ENCODE measurements around the gene RGS5. TPM values are rescaled to one million over a fixed set of nuclear protein-coding genes. Genes with fewer than 3 reads are reported as not detected.

RGS5 gene
- polyA plus RNA-seq, 1 donor (not counting 4 experiments of a cell fraction or from before 2014, with no cell fraction given) = 4.1 TPM

DNA sequence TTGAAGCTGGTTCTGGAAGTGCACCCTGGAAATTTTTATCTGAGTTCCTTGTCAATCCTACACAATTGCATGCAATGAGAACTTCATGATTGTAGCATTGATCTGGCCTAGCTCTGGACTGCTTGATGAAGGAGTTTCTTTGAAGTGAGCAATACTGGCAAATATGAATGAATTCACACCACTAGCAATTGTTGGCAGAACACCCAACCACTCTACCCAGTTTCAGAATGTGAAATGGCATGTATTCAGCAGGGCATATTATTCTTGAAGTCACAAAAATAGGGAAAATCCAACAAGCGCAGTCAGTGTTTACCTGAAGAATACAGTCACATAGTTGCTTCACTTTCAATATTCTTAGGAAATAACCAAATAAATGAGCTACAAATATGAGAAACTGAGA lies 57.3 kb downstream of the RGS5 start:
- Histone ChIP-seq H3K79me2 (ENCODE audit: control insufficient read depth, insufficient read depth, low read length) (no peaks in the 10 kb centered on the region), H3K9ac (ENCODE audit: control insufficient read depth, extremely low read depth, insufficient read depth, low read length) (no peak overlapping the region), H3K4me1 (ENCODE audit: control insufficient read depth, extremely low read depth, insufficient read depth, low read length) (no peaks in the 10 kb centered on the region), H3K9me3 (ENCODE audit: control insufficient read depth, low read depth, low read length) (no peaks in the 10 kb centered on the region), H2AFZ (ENCODE audit: control insufficient read depth, low read length) (no peak overlapping the region), H4K20me1 (ENCODE audit: control insufficient read depth, extremely low read depth, insufficient read depth, low read length) (no peaks in the 10 kb centered on the region), H3K4me3 (ENCODE audit: control insufficient read depth in 2 of 3, extremely low read depth in 1 of 3, insufficient read depth in 2 of 3, low read depth in 1 of 3, low read length in 3 of 3) (no peak overlapping the region), H3K4me2 (ENCODE audit: control insufficient read depth, extremely low read depth, insufficient read depth, low read depth, low read length) (no peak overlapping the region), H3K36me3 (ENCODE audit: control insufficient read depth in 2 of 2, extremely low read depth in 1 of 2, insufficient read depth in 2 of 2, low read length in 2 of 2) (no peaks in the 10 kb centered on the region), H3K27ac (ENCODE audit: control insufficient read depth, insufficient read depth, low read length) (no peak overlapping the region), H3K9me1 (ENCODE audit: control insufficient read depth, extremely low read depth, insufficient read depth, low read length) (no peaks in the 10 kb centered on the region), H3K27me3 (ENCODE audit: control insufficient read depth, extremely low read depth, insufficient read depth, low read length) (no peaks in the 10 kb centered on the region)
- DNase-seq (ENCODE audit: low read depth, low spot score) = no peak
- dilution Hi-C loops (cut with MboI; ENCODE audit: extremely low pct_ligation_motif_present, low sequenced_read_pairs) = no loop called here
- FAIRE-seq = no peak
- TF ChIP-seq EZH2 (IDR thresholded peaks at IDR 0.05; ENCODE audit: low read length) = no peak
- TF ChIP-seq, protein P1, sequence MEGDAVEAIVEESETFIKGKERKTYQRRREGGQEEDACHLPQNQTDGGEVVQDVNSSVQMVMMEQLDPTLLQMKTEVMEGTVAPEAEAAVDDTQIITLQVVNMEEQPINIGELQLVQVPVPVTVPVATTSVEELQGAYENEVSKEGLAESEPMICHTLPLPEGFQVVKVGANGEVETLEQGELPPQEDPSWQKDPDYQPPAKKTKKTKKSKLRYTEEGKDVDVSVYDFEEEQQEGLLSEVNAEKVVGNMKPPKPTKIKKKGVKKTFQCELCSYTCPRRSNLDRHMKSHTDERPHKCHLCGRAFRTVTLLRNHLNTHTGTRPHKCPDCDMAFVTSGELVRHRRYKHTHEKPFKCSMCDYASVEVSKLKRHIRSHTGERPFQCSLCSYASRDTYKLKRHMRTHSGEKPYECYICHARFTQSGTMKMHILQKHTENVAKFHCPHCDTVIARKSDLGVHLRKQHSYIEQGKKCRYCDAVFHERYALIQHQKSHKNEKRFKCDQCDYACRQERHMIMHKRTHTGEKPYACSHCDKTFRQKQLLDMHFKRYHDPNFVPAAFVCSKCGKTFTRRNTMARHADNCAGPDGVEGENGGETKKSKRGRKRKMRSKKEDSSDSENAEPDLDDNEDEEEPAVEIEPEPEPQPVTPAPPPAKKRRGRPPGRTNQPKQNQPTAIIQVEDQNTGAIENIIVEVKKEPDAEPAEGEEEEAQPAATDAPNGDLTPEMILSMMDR (optimal IDR thresholded peaks at IDR 0.05 in 1 of 3, IDR thresholded peaks at IDR 0.05 in 1 of 3, conservative IDR thresholded peaks at IDR 0.05 in 1 of 3; ENCODE audit: extremely low read depth in 1 of 3, insufficient read depth in 2 of 3, low read length in 3 of 3) = no peak

DNA sequence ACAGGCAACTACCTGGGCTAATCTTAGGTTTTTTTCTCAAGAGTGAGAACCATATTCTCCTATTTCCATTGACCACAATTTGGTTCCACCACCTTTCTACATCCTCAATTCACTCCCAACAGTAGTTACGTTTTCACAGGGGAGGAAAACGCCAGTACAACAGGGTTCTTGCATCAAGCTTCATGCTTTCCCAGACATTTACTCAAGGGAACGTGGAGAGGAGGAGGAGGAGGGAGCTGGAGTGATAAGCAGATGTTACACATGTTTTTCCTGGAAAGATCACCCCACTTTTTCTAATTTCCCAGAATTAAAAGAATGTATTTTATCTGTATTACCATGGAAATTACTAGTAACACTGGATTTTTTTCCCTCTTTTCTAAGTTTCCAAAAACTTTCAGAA lies 58.3 kb downstream of the RGS5 start:
- Histone ChIP-seq H3K36me3 (ENCODE audit: control insufficient read depth in 2 of 2, extremely low read depth in 1 of 2, insufficient read depth in 2 of 2, low read length in 2 of 2) (no peaks in the 10 kb centered on the region), H3K4me1 (ENCODE audit: control insufficient read depth, extremely low read depth, insufficient read depth, low read length) (no peaks in the 10 kb centered on the region), H3K9me3 (ENCODE audit: control insufficient read depth, low read depth, low read length) (no peaks in the 10 kb centered on the region), H3K9me1 (ENCODE audit: control insufficient read depth, extremely low read depth, insufficient read depth, low read length) (no peaks in the 10 kb centered on the region), H3K27me3 (ENCODE audit: control insufficient read depth, extremely low read depth, insufficient read depth, low read length) (no peaks in the 10 kb centered on the region), H3K4me2 (ENCODE audit: control insufficient read depth, extremely low read depth, insufficient read depth, low read depth, low read length) (no peak overlapping the region), H2AFZ (ENCODE audit: control insufficient read depth, low read length) (no peak overlapping the region), H4K20me1 (ENCODE audit: control insufficient read depth, extremely low read depth, insufficient read depth, low read length) (no peaks in the 10 kb centered on the region), H3K4me3 (ENCODE audit: control insufficient read depth in 2 of 3, extremely low read depth in 1 of 3, insufficient read depth in 2 of 3, low read depth in 1 of 3, low read length in 3 of 3) (no peak overlapping the region), H3K27ac (ENCODE audit: control insufficient read depth, insufficient read depth, low read length) (no peak overlapping the region), H3K9ac (ENCODE audit: control insufficient read depth, extremely low read depth, insufficient read depth, low read length) (no peak overlapping the region), H3K79me2 (ENCODE audit: control insufficient read depth, insufficient read depth, low read length) (no peaks in the 10 kb centered on the region)
- no peak for TF ChIP-seq EZH2 (IDR thresholded peaks at IDR 0.05; ENCODE audit: low read length)
- TF ChIP-seq, protein P1 (optimal IDR thresholded peaks at IDR 0.05 in 1 of 3, IDR thresholded peaks at IDR 0.05 in 1 of 3, conservative IDR thresholded peaks at IDR 0.05 in 1 of 3; ENCODE audit: extremely low read depth in 1 of 3, insufficient read depth in 2 of 3, low read length in 3 of 3) = no peak
- dilution Hi-C loops (cut with MboI; ENCODE audit: extremely low pct_ligation_motif_present, low sequenced_read_pairs) = no loop called here
- no peak for DNase-seq (ENCODE audit: low read depth, low spot score)
- FAIRE-seq = no peak
